H1 (cell line): ENCODE results near the gene PER2. TPM values are rescaled to one million over a fixed set of nuclear protein-coding genes. Genes with fewer than 3 reads are reported as not detected.

Experiments used
- BRCA1 ChIP-seq: IDR thresholded peaks from 2 replicates; pipeline ENCODE4 v1.6.1; 2012; ENCODE audit warnings: low read depth, low read length, improper control_type of control experiment
- CHD7 ChIP-seq: fragments of 300-600 bp; sonication (generic); IDR thresholded peaks from 2 replicates; pipeline ENCODE4 v1.7.1; 2012; ENCODE audit warnings: low read length, moderate library complexity, mild to moderate bottlenecking, inconsistent platforms; ENCODE audit not compliant: insufficient replicate concordance
- KDM5A ChIP-seq: fragments of 200-600 bp; IDR thresholded peaks from 2 replicates; pipeline ENCODE4 v1.7.1; 2012; ENCODE audit warnings: mild to moderate bottlenecking, low read length, inconsistent platforms, mixed read lengths
- MAX ChIP-seq: IDR thresholded peaks from 2 replicates; pipeline ENCODE4 v1.6.1; 2012; ENCODE audit warnings: inconsistent platforms
- NANOG ChIP-seq: IDR thresholded peaks from 2 replicates; pipeline ENCODE4 v1.6.1; 2011; ENCODE audit warnings: low read length, low read depth, mild to moderate bottlenecking, inconsistent platforms; ENCODE audit not compliant: insufficient read depth, poor library complexity, severe bottlenecking
- POU5F1 ChIP-seq: IDR thresholded peaks from 2 replicates; pipeline ENCODE4 v1.6.1; 2011; ENCODE audit warnings: low read depth, mild to moderate bottlenecking, low read length, moderate library complexity
- RBBP5 ChIP-seq: IDR thresholded peaks from 2 replicates; pipeline ENCODE4 v1.7.1; 2012; ENCODE audit warnings: low read depth, mild to moderate bottlenecking, inconsistent platforms, low read length, moderate library complexity, borderline replicate concordance
- SAP30 ChIP-seq: fragments of 300-600 bp; sonication (generic); IDR thresholded peaks from 2 replicates; pipeline ENCODE4 v1.7.1; 2012; ENCODE audit warnings: low read length, moderate library complexity, mild to moderate bottlenecking, inconsistent platforms; ENCODE audit not compliant: insufficient read depth, insufficient replicate concordance
- SP1 ChIP-seq: IDR thresholded peaks from 2 replicates; pipeline ENCODE4 v1.6.1; 2011; ENCODE audit warnings: low read depth, low read length
- YY1 ChIP-seq: IDR thresholded peaks from 2 replicates; pipeline ENCODE4 v1.6.1; 2011; ENCODE audit warnings: low read depth, mild to moderate bottlenecking, low read length
- polyA plus RNA-seq, 7 experiments: library from polyadenylated mRNA; depleted of rRNA in 3 of 7; stranded (reverse) in 5 of 7; unstranded in 2 of 7; fragments of >200 nt in 5 of 7; fragments of 200-250 nt in 2 of 7; gene quantifications; 1 replicate in 5 of 7; 2 replicates in 1 of 7; 4 replicates in 1 of 7; pipeline versions ENCODE4 v1.2.1 to v1.2.3, GENCODE V29; 2011 to 2013; ENCODE audit warnings: missing spikeins in 2 of 7, mixed read lengths in 2 of 7
- total RNA-seq: library from RNA; stranded (reverse); fragmentation: NEBNext Ultra II Directional; extraction: Animal tissue kit (Norgen Biotek cat#: 25700); gene quantifications from 2 replicates; pipeline ENCODE4 v1.2.1, GENCODE V29; 2021

PER2 gene
- total and polyA plus RNA-seq, 2 of the 8 experiments (the other 6 are each of a cell fraction or from before 2014, with no cell fraction given): 0.91 to 5.5 TPM

GRCh38 chr2:238306672-238306998, 18.2 kb upstream of the PER2 start (continued):
- TF ChIP-seq CHD7 (no peak), NANOG (no peak), RBBP5 (no peak), SAP30 (no peak), BRCA1 (no peak), KDM5A (no peak), MAX (no peak), YY1 (no peak), POU5F1 (no peak), SP1 (no peak)
- TF ChIP-seq, all 59 proteins: peak for 0
